Activated CD8-positive, alpha-beta T cell treated with anti-CD3 and anti-CD28 coated beads for 36 hours (primary cell): ENCODE results near the gene CANT1. TPM values are rescaled to one million over a fixed set of nuclear protein-coding genes. Genes with fewer than 3 reads are reported as not detected.

Experiments
- ATAC-seq: fragments of 200-7000 bp; cut with Tn5 transposase; one replicate; pipeline ENCODE4 v1.10.0; 2021; ENCODE audit warnings: mild to moderate bottlenecking, moderate library complexity
- CTCF ChIA-PET: fragments of 350-600 bp; sonication (Branson Sonifier 250); formaldehyde crosslinking; loops from one replicate; lab custom pipeline; 2021; ENCODE audit warnings: antibody characterized with exemption; lab: Charles Lee
- POLR2A ChIA-PET: fragments of 350-600 bp; sonication (Branson Sonifier 250); formaldehyde crosslinking; loops from one replicate; lab custom pipeline; 2021; ENCODE audit warnings: antibody characterized with exemption; lab: Charles Lee
- DNase-seq: peaks from one replicate; pipeline ENCODE4 v3.0.0-alpha.2; 2020
- H3K27ac Mint-ChIP-seq: one replicate; pipeline ENCODE4 v1.8.0; 2021; ENCODE audit warnings: mild to moderate bottlenecking, mixed read lengths
- H3K27me3 Mint-ChIP-seq: one replicate; pipeline ENCODE4 v1.8.0; 2021; ENCODE audit warnings: mixed read lengths
- H3K36me3 Mint-ChIP-seq: one replicate; pipeline ENCODE4 v1.8.0; 2021; ENCODE audit warnings: low read depth, mixed read lengths
- H3K4me1 Mint-ChIP-seq: one replicate; pipeline ENCODE4 v1.8.0; 2021; ENCODE audit warnings: low read depth, mixed read lengths
- H3K4me3 Mint-ChIP-seq: one replicate; pipeline ENCODE4 v1.8.0; 2021; ENCODE audit warnings: mild to moderate bottlenecking, moderate library complexity, mixed read lengths
- H3K9me3 Mint-ChIP-seq: one replicate; pipeline ENCODE4 v1.8.0; 2021; ENCODE audit warnings: mixed read lengths
- CTCF ChIP-seq: fragments of 200-600 bp; IDR thresholded peaks from one replicate; pipeline ENCODE4 v1.8.0; 2022; ENCODE audit warnings: antibody characterized with exemption, mild to moderate bottlenecking
- intact Hi-C: fragments of 100-400 bp; cut with micrococcal nuclease; formaldehyde crosslinking; loops from one replicate; pipeline ENCODE4 v1.10.0; 2022
- total RNA-seq, 2 experiments: library from RNA; stranded (reverse); gene quantifications; one replicate each; pipeline ENCODE4 v1.2.3, GENCODE V29; 2021

Gene CANT1
- total RNA-seq, 2 experiments from 2014 or later, result 41.4 to 48.2 TPM

- Mint-ChIP-seq H3K9me3 (no peaks in the 10 kb centered on the region), H3K27me3 (no peaks in the 10 kb centered on the region), H3K27ac (no peak overlapping the region), H3K4me3 (no peak overlapping the region), H3K4me1 (peaks cover 5% of the 10 kb centered on the region), H3K36me3 (peaks cover 21% of the 10 kb centered on the region)
- ChIA-PET POLR2A (no interaction called here), CTCF (no interaction called here)
- intact Hi-C loops, result no loop called here
- ATAC-seq (no peak), DNase-seq (no peak)
- no peak for TF ChIP-seq CTCF
These were observed 10.4 kb downstream of the CANT1 start for GRCh38 chr17:78999056-78999768.

GRCh38 chr17:78998311-78999055, 11.1 kb downstream of the CANT1 start:
- Mint-ChIP-seq H3K36me3 (peaks cover 26% of the 10 kb centered on the region), H3K4me1 (peaks cover 6% of the 10 kb centered on the region), H3K27me3 (no peaks in the 10 kb centered on the region), H3K4me3 (no peak overlapping the region), H3K27ac (no peak overlapping the region), H3K9me3 (no peaks in the 10 kb centered on the region)
- ChIA-PET POLR2A (no interaction called here), CTCF (no interaction called here)
- intact Hi-C loops, result no loop called here
- DNase-seq (no peak), ATAC-seq (no peak)
- TF ChIP-seq CTCF, result no peak

- DNase-seq (no peak), ATAC-seq (no peak)
- Mint-ChIP-seq H3K36me3 (peaks cover 31% of the 10 kb centered on the region), H3K4me1 (peaks cover 9% of the 10 kb centered on the region), H3K4me3 (no peak overlapping the region), H3K27me3 (no peaks in the 10 kb centered on the region), H3K9me3 (no peaks in the 10 kb centered on the region), H3K27ac (no peak overlapping the region)
- intact Hi-C loops, result no loop called here
- POLR2A ChIA-PET, result interaction anchor here (1.9 kb wide), 1 partner anchor 11 kb away, joined by 5 read pairs; no protein-coding TSS in a partner anchor
- no peak for TF ChIP-seq CTCF
- CTCF ChIA-PET, result no interaction called here
These were observed 11.7 kb downstream of the CANT1 start for GRCh38 chr17:78997881-78998280.

GRCh38 chr17:78997231-78997741, 12.3 kb downstream of the CANT1 start:
- no peak for ATAC-seq
- Mint-ChIP-seq H3K4me3 (no peak overlapping the region), H3K9me3 (no peaks in the 10 kb centered on the region), H3K36me3 (peaks cover 29% of the 10 kb centered on the region), H3K27ac (no peak overlapping the region), H3K27me3 (no peaks in the 10 kb centered on the region), H3K4me1 (peaks cover 10% of the 10 kb centered on the region)
- ChIA-PET POLR2A (interaction anchor here (1.9 kb wide), 1 partner anchor 12 kb away, joined by 5 read pairs; no protein-coding TSS in a partner anchor), CTCF (no interaction called here)
- TF ChIP-seq CTCF, result no peak
- DNase-seq, result no peak
- intact Hi-C loops, result no loop called here
